Activated T-helper 1 cell treated with anti-CD3 and anti-CD28 coated beads, Interleukin-2, amount 50 U/mL, for 16 hours (primary cell): Measurements from ENCODE around the gene AMBRA1.
"Not testable (repeated sequence)": the region's sequence is repeated elsewhere in the genome, so short reads cannot be mapped to it uniquely, and the experiment has no call there.

Source experiments
- DNase-seq, 2 donors: peaks; one replicate each; pipeline ENCODE4 v3.0.0-alpha.2; 2020; ENCODE audit warnings: low read depth in 1 of 2, low spot score in 1 of 2

Gene AMBRA1

GRCh38 chr11:46535688-46536087 is 58.1 kb downstream of the AMBRA1 start:
- DNase-seq, result no peak

GRCh38 chr11:46534711-46535110 is 59.1 kb downstream of the AMBRA1 start:
- no peak for DNase-seq

GRCh38 chr11:46533396-46534100 is 60.3 kb downstream of the AMBRA1 start:
- no peak for DNase-seq

- DNase-seq, result no peak
Measured at GRCh38 chr11:46529928-46530574, 63.8 kb downstream of the AMBRA1 start.

GRCh38 chr11:46529095-46529905 is 64.5 kb downstream of the AMBRA1 start:
- peak; percentile 50 to 58 for DNase-seq

GRCh38 chr11:46528445-46529094 is 65.3 kb downstream of the AMBRA1 start:
- DNase-seq, result no peak

- DNase-seq, result no peak
Measured at GRCh38 chr11:46527591-46528130, 66.2 kb downstream of the AMBRA1 start.

- DNase-seq, result no peak
Measured at GRCh38 chr11:46526216-46527215, 67.3 kb downstream of the AMBRA1 start.

- no peak for DNase-seq
Measured at GRCh38 chr11:46524201-46524770, 69.5 kb downstream of the AMBRA1 start.

- DNase-seq, result no peak
Measured at GRCh38 chr11:46523290-46523689, 70.5 kb downstream of the AMBRA1 start.

- no peak for DNase-seq
Measured at GRCh38 chr11:46522682-46523281, 71.0 kb downstream of the AMBRA1 start.

- DNase-seq, result no peak
Measured at GRCh38 chr11:46521961-46522681, 71.7 kb downstream of the AMBRA1 start.

GRCh38 chr11:46520971-46521745 is 72.7 kb downstream of the AMBRA1 start:
- DNase-seq, result no peak

- DNase-seq, result no peak
Measured at GRCh38 chr11:46519351-46519750, 74.5 kb downstream of the AMBRA1 start.

GRCh38 chr11:46518928-46519327 is 74.9 kb downstream of the AMBRA1 start:
- DNase-seq, result not testable (repeated sequence)

- DNase-seq, result no peak
Measured at GRCh38 chr11:46514370-46514769, 79.5 kb downstream of the AMBRA1 start.

- no peak for DNase-seq
Measured at GRCh38 chr11:46513934-46514342, 79.9 kb downstream of the AMBRA1 start.
